HEK293 (cell line): ENCODE data around the gene RRP1.

Experiments used
- ELK4 ChIP-seq: IDR thresholded peaks from 2 replicates; pipeline ENCODE4 v1.6.1; 2011; ENCODE audit warnings: mild to moderate bottlenecking, low read depth, low read length, borderline replicate concordance
- FEZF1 ChIP-seq: fragments of 450-650 bp; formaldehyde crosslinking; IDR thresholded peaks from 2 replicates; pipeline ENCODE4 v1.5.1; 2016; ENCODE audit warnings: missing biosample characterization, missing genetic modification characterization
- INSM2 ChIP-seq: fragments of 450-650 bp; formaldehyde crosslinking; IDR thresholded peaks from 2 replicates; pipeline ENCODE4 v1.5.1; 2016; ENCODE audit warnings: missing biosample characterization, missing genetic modification characterization
- KLF1 ChIP-seq: fragments of 450-650 bp; formaldehyde crosslinking; IDR thresholded peaks from 2 replicates; pipeline ENCODE4 v1.5.1; 2016; ENCODE audit warnings: missing biosample characterization, missing genetic modification characterization
- KLF10 ChIP-seq: fragments of 450-650 bp; IDR thresholded peaks from 2 replicates; pipeline ENCODE4 v1.5.1; 2018; ENCODE audit warnings: missing biosample characterization, mild to moderate bottlenecking, missing genetic modification characterization
- KLF8 ChIP-seq: fragments of 450-650 bp; formaldehyde crosslinking; IDR thresholded peaks from 2 replicates; pipeline ENCODE4 v1.5.1; 2016; ENCODE audit warnings: missing biosample characterization, missing genetic modification characterization
- OVOL3 ChIP-seq: fragments of 450-650 bp; formaldehyde crosslinking; IDR thresholded peaks from 2 replicates; pipeline ENCODE4 v1.5.1; 2016; ENCODE audit warnings: missing biosample characterization, missing genetic modification characterization
- WT1 ChIP-seq: fragments of 450-650 bp; formaldehyde crosslinking; IDR thresholded peaks from 2 replicates; pipeline ENCODE4 v1.5.1; 2016; ENCODE audit warnings: missing biosample characterization, missing genetic modification characterization
- ZBTB1 ChIP-seq: fragments of 450-650 bp; formaldehyde crosslinking; IDR thresholded peaks from 2 replicates; pipeline ENCODE4 v1.5.1; 2016; ENCODE audit warnings: missing biosample characterization, missing genetic modification characterization
- ZFP37 ChIP-seq: fragments of 450-650 bp; formaldehyde crosslinking; IDR thresholded peaks from 2 replicates; pipeline ENCODE4 v1.5.1; 2016; ENCODE audit warnings: missing biosample characterization, missing genetic modification characterization
- ZNF133 ChIP-seq: fragments of 450-650 bp; formaldehyde crosslinking; IDR thresholded peaks from 2 replicates; pipeline ENCODE4 v1.5.1; 2016; ENCODE audit warnings: missing biosample characterization, missing genetic modification characterization
- ZNF184 ChIP-seq: fragments of 450-650 bp; IDR thresholded peaks from 2 replicates; pipeline ENCODE4 v1.5.1; 2018; ENCODE audit warnings: missing biosample characterization, mild to moderate bottlenecking, missing genetic modification characterization
- ZNF19 ChIP-seq: fragments of 450-650 bp; formaldehyde crosslinking; IDR thresholded peaks from 2 replicates; pipeline ENCODE4; 2016; ENCODE audit warnings: missing biosample characterization, missing genetic modification characterization, low read depth
- ZNF211 ChIP-seq: fragments of 450-650 bp; formaldehyde crosslinking; IDR thresholded peaks from 2 replicates; pipeline ENCODE4 v1.5.1; 2016; ENCODE audit warnings: low read depth, missing biosample characterization, missing genetic modification characterization
- ZNF239 ChIP-seq: fragments of 450-650 bp; formaldehyde crosslinking; IDR thresholded peaks from 2 replicates; pipeline ENCODE4 v1.5.1; 2016; ENCODE audit warnings: missing biosample characterization, missing genetic modification characterization
- ZNF280D ChIP-seq: fragments of 450-650 bp; formaldehyde crosslinking; IDR thresholded peaks from 2 replicates; pipeline ENCODE4 v1.5.1; 2016; ENCODE audit warnings: missing biosample characterization, missing genetic modification characterization
- ZNF354C ChIP-seq: fragments of 450-650 bp; formaldehyde crosslinking; IDR thresholded peaks from 2 replicates; pipeline ENCODE4 v1.5.1; 2016; ENCODE audit warnings: missing biosample characterization, missing genetic modification characterization, low read depth, borderline replicate concordance
- ZNF449 ChIP-seq: fragments of 450-650 bp; formaldehyde crosslinking; IDR thresholded peaks from 2 replicates; pipeline ENCODE4 v1.5.1; 2017; ENCODE audit warnings: missing biosample characterization, mild to moderate bottlenecking, missing genetic modification characterization, moderate library complexity
- ZNF473 ChIP-seq: fragments of 450-650 bp; formaldehyde crosslinking; IDR thresholded peaks from 2 replicates; pipeline ENCODE4 v1.5.1; 2017; ENCODE audit warnings: missing biosample characterization, missing genetic modification characterization
- ZNF544 ChIP-seq: fragments of 450-650 bp; formaldehyde crosslinking; IDR thresholded peaks from 2 replicates; pipeline ENCODE4 v1.5.0; 2017; ENCODE audit warnings: missing biosample characterization, missing genetic modification characterization
- ZNF560 ChIP-seq: fragments of 450-650 bp; formaldehyde crosslinking; IDR thresholded peaks from 2 replicates; pipeline ENCODE4 v1.5.1; 2017; ENCODE audit warnings: missing biosample characterization, missing genetic modification characterization, borderline replicate concordance
- ZNF623 ChIP-seq: fragments of 450-650 bp; formaldehyde crosslinking; IDR thresholded peaks from 2 replicates; pipeline ENCODE4 v1.5.1; 2016; ENCODE audit warnings: missing biosample characterization, missing genetic modification characterization
- ZNF626 ChIP-seq: fragments of 450-650 bp; sonication (Bioruptor Pico); formaldehyde crosslinking; IDR thresholded peaks from 2 replicates; pipeline ENCODE4 v1.5.1; 2018; ENCODE audit warnings: missing biosample characterization, missing genetic modification characterization, inconsistent platforms
- ZNF747 ChIP-seq: fragments of 450-650 bp; formaldehyde crosslinking; IDR thresholded peaks from 2 replicates; pipeline ENCODE4 v1.5.1; 2016; ENCODE audit warnings: missing biosample characterization, missing genetic modification characterization
- ZNF837 ChIP-seq: fragments of 450-650 bp; formaldehyde crosslinking; IDR thresholded peaks from 2 replicates; pipeline ENCODE4 v1.5.1; 2016; ENCODE audit warnings: missing biosample characterization, missing genetic modification characterization
- ZNF843 ChIP-seq: fragments of 450-650 bp; formaldehyde crosslinking; IDR thresholded peaks from 2 replicates; pipeline ENCODE4 v1.5.1; 2016; ENCODE audit warnings: missing biosample characterization, missing genetic modification characterization
- ZXDB ChIP-seq: fragments of 450-650 bp; formaldehyde crosslinking; IDR thresholded peaks from 2 replicates; pipeline ENCODE4 v1.5.1; 2016; ENCODE audit warnings: missing biosample characterization, missing genetic modification characterization
- TF ChIP-seq, protein P1 (sequence below): fragments of 450-650 bp; formaldehyde crosslinking; IDR thresholded peaks from 2 replicates; pipeline ENCODE4 v1.5.1; 2016; ENCODE audit warnings: missing biosample characterization, missing genetic modification characterization
- TF ChIP-seq, protein P2 (sequence below): fragments of 450-650 bp; IDR thresholded peaks from 2 replicates; pipeline ENCODE4 v1.5.1; 2018; ENCODE audit warnings: missing biosample characterization, missing genetic modification characterization
- TF ChIP-seq, protein P3 (sequence below): fragments of 450-650 bp; IDR thresholded peaks from 2 replicates; pipeline ENCODE4 v1.5.1; 2018; ENCODE audit warnings: missing biosample characterization, mild to moderate bottlenecking, missing genetic modification characterization

RRP1 gene

DNA sequence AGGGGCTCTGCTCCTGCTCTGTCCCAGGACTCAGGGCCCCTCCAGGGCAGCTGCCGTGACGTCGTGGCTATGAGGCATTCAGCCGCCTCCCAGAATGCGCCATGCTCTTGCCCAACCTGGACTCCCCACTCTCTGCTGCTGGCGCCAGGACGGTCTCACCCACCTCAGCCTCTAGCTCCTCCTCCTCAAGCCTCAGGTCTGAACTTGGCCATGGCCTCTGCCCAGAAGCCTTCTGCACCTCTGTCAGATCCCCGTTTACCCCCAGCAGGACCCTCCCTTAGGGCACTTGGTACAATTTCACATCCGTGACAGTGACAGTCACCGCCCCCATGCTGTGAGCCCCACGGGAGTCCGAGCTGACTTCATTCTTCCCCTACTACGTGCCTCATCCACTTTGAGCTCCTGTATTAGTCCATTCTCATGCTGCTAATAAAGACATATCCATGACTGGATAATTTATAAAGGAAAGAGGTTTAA is 18.1 kb upstream of the RRP1 start (continued):
- TF ChIP-seq ZNF837: no peak
- no peak for TF ChIP-seq FEZF1
- no peak for TF ChIP-seq ZNF354C
- TF ChIP-seq ZXDB: no peak
- no peak for TF ChIP-seq ZNF211 (tag by site-specific recombination)
- TF ChIP-seq, protein P1, sequence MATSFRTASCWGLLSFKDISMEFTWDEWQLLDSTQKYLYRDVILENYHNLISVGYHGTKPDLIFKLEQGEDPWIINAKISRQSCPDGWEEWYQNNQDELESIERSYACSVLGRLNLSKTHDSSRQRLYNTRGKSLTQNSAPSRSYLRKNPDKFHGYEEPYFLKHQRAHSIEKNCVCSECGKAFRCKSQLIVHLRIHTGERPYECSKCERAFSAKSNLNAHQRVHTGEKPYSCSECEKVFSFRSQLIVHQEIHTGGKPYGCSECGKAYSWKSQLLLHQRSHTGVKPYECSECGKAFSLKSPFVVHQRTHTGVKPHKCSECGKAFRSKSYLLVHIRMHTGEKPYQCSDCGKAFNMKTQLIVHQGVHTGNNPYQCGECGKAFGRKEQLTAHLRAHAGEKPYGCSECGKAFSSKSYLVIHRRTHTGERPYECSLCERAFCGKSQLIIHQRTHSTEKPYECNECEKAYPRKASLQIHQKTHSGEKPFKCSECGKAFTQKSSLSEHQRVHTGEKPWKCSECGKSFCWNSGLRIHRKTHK (tag by site-specific recombination): no peak
- TF ChIP-seq OVOL3 (tag by site-specific recombination): no peak
- no peak for TF ChIP-seq ZNF626 (tag by site-specific recombination)
- TF ChIP-seq ELK4: no peak
- TF ChIP-seq, protein P2, sequence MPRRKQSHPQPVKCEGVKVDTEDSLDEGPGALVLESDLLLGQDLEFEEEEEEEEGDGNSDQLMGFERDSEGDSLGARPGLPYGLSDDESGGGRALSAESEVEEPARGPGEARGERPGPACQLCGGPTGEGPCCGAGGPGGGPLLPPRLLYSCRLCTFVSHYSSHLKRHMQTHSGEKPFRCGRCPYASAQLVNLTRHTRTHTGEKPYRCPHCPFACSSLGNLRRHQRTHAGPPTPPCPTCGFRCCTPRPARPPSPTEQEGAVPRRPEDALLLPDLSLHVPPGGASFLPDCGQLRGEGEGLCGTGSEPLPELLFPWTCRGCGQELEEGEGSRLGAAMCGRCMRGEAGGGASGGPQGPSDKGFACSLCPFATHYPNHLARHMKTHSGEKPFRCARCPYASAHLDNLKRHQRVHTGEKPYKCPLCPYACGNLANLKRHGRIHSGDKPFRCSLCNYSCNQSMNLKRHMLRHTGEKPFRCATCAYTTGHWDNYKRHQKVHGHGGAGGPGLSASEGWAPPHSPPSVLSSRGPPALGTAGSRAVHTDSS (tag by site-specific recombination): no peak
- TF ChIP-seq ZNF747 (tag by site-specific recombination): no peak
- TF ChIP-seq ZNF623: no peak
- TF ChIP-seq ZNF843 (tag by site-specific recombination): no peak
- TF ChIP-seq KLF8: peak; percentile 43; the same call in 1 of the 2 replicates
- TF ChIP-seq, protein P3, sequence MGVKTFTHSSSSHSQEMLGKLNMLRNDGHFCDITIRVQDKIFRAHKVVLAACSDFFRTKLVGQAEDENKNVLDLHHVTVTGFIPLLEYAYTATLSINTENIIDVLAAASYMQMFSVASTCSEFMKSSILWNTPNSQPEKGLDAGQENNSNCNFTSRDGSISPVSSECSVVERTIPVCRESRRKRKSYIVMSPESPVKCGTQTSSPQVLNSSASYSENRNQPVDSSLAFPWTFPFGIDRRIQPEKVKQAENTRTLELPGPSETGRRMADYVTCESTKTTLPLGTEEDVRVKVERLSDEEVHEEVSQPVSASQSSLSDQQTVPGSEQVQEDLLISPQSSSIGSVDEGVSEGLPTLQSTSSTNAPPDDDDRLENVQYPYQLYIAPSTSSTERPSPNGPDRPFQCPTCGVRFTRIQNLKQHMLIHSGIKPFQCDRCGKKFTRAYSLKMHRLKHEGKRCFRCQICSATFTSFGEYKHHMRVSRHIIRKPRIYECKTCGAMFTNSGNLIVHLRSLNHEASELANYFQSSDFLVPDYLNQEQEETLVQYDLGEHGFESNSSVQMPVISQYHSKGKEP (tag by site-specific recombination): no peak
- no peak for TF ChIP-seq ZNF544 (tag by site-specific recombination)
- TF ChIP-seq WT1 (tag by site-specific recombination): peak; percentile 82
- no peak for TF ChIP-seq INSM2 (tag by site-specific recombination)
- no peak for TF ChIP-seq ZNF239 (tag by site-specific recombination)
- TF ChIP-seq KLF1: no peak
- peak; percentile 63 for TF ChIP-seq ZFP37 (tag by site-specific recombination)
- no peak for TF ChIP-seq ZNF133 (tag by site-specific recombination)
- TF ChIP-seq ZBTB1 (tag by site-specific recombination): no peak
- no peak for TF ChIP-seq ZNF19
- TF ChIP-seq ZNF280D (tag by site-specific recombination): no peak
- no peak for TF ChIP-seq ZNF449
- no peak for TF ChIP-seq KLF10 (tag by site-specific recombination)
- TF ChIP-seq ZNF473 (tag by site-specific recombination): no peak
- no peak; the same call in 1 of the 2 replicates for TF ChIP-seq ZNF184
- TF ChIP-seq ZNF560 (tag by site-specific recombination): no peak
